ENCODE data around the gene NR4A2. TPM values are rescaled to one million over a fixed set of nuclear protein-coding genes. Genes with fewer than 3 reads are reported as not detected.

The NR4A2 gene
- total RNA-seq, result 10 to 100 TPM in 2 of 10 donors, 1 to 10 TPM in 8; 1.2 to 31.2 (median 5.3) TPM
- polyA plus RNA-seq, result 1 to 10 TPM; 1.1 to 6.3 TPM
- long read RNA-seq, donor 1, partial matches to known transcripts, result 1 of 7 reads
- long read RNA-seq, donor 1, other reads (novel, unspliced or antisense), result 6 of 7 reads
- long read RNA-seq, donor 2, partial matches to known transcripts, result 0 of 1 reads
- long read RNA-seq, donor 2, other reads (novel, unspliced or antisense), result 1 of 1 reads
- long read RNA-seq, donor 3, partial matches to known transcripts, result 1 of 10 reads
- long read RNA-seq, donor 3, other reads (novel, unspliced or antisense), result 8 of 10 reads

DNA sequence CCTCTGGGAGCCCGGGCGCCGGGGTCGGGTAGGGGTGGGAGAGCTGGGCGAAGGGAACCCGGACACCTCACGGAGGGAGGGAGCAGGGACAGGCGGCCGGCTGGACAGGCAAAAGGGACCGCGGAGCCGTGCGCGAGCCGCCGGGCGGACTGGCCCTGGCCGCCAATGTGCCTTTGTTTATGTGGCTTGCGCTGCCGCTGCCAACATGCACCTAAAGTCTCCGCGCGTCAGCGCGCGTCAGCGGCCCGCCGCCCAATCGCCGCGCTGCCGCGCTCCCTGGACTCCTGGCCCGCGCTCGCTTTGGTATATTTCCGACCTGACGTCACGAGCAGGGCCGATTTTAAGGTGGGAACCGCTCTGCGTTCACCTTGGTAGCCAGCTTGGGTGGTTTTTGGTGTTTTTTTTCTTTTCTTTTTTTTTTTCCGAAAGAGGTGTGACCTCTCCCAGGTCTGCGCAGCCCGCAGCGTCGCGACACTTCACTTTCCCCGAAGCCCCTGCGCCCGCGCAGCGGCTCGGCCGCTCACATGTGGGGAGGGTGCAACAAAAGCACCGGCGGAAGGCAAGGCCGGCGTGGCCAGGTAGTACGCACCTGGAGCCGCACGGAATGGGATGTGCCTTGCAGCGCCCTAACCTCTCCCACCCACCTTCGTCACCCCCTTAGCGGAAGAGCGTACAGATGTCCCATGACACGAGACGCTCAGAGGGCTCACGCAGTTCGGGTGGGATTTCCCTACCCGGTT, at the start of gene NR4A2:
NR4A2 (minus strand) TSS at position 188 of the 740 bp plus-strand sequence. CDS start 2,535 bp downstream, outside the sequence.
- Histone ChIP-seq H3K27me3 (peaks cover 0 to 37% (median 19%) of the 10 kb centered on the region in 7 donors), H3K36me3 (peaks cover 0 to 16% (median 0%) of the 10 kb centered on the region in 9 donors), H3K9me3 (no peaks in the 10 kb centered on the region), H3K4me1 (peaks cover 0 to 46% (median 13%) of the 10 kb centered on the region in 9 donors), H3K27ac (peak within 1 kb of the TSS; percentile 97 to 100 (median 99)), H3K4me3 (peak within 1 kb of the TSS; percentile 62 to 91 (median 80))
- intact Hi-C loops (cut with DNase I), result loop anchor here in 6 of 10 donors (2.0 to 10.0 kb wide), 6 partner anchors 68 to 255 kb away; partner anchors contain the start of gene GPD2 (in 1 of the 6)
- DNase-seq (peak; percentile 87 to 91), ATAC-seq (peak; percentile 65 to 85 (median 77))
- TF ChIP-seq, protein P1, sequence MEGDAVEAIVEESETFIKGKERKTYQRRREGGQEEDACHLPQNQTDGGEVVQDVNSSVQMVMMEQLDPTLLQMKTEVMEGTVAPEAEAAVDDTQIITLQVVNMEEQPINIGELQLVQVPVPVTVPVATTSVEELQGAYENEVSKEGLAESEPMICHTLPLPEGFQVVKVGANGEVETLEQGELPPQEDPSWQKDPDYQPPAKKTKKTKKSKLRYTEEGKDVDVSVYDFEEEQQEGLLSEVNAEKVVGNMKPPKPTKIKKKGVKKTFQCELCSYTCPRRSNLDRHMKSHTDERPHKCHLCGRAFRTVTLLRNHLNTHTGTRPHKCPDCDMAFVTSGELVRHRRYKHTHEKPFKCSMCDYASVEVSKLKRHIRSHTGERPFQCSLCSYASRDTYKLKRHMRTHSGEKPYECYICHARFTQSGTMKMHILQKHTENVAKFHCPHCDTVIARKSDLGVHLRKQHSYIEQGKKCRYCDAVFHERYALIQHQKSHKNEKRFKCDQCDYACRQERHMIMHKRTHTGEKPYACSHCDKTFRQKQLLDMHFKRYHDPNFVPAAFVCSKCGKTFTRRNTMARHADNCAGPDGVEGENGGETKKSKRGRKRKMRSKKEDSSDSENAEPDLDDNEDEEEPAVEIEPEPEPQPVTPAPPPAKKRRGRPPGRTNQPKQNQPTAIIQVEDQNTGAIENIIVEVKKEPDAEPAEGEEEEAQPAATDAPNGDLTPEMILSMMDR (IDR thresholded peaks at IDR 0.05), result no peak
- WGBS, 2 donors, result 0 to 1% methylated on average over 72 of the region's 72 CpGs

DNA sequence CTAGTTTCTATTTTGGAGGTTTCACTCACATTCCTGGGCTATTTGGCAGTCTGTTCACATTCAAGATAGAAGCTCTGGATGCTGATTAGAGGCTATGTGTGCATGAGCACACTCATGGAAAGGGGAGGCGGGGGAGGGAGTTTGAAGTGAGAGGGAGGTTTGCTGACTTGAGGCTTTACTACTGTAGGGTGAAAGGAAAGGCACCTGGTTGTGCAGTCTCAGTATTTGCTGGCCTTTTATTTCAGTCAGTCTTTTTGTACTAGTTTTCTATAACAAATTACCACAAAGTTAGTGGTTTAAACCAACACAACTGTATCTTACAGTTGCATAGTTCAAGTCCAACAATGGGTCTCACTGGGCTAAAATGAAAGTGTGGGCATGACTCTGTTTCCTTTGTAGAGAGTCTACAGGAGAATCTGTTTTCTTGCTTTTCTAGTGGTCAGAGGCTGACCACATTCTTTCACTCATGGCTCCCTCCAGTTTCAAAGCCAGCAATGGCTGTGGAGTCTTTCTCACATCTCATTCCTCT, 47.7 kb upstream of the NR4A2 start:
- Histone ChIP-seq H3K27me3 (peaks cover 0 to 12% (median 0%) of the 10 kb centered on the region in 7 donors), H3K4me3 (no peak overlapping the region), H3K9me3 (peaks cover 0 to 8% (median 0%) of the 10 kb centered on the region in 11 donors), H3K27ac (no peak overlapping the region), H3K4me1 (no peaks in the 10 kb centered on the region), H3K36me3 (no peaks in the 10 kb centered on the region)
- TF ChIP-seq, protein P1 (IDR thresholded peaks at IDR 0.05), result no peak
- WGBS, 2 donors, result 67 to 77% methylated on average over 1 of the region's 1 CpG
- no peak for DNase-seq
- intact Hi-C loops (cut with DNase I), result no loop called here
- ATAC-seq, result no peak

DNA sequence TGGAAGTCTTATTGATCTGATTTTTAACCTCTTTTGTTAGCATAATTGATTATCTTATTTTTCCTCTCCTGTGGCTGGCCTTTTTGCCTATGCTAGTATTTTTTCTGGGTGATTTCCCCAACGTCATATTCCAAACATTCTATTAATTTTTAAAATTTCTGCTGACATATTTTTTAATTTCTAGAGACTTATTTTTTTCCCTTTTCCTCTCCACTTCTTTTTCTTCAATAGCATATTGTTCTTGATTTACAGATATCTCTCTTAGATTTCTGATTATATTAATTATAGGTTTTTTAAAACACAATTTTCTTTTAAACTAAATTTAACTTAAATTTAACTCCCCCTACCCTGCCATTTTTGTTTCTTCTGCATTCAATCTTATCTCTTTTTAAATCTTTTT, 47.2 kb upstream of the NR4A2 start:
- H3K4me3 ChIP-seq, result no peak overlapping the region
- no peaks in the 10 kb centered on the region for H3K36me3 ChIP-seq
- TF ChIP-seq, protein P1 (IDR thresholded peaks at IDR 0.05), result no peak
- peaks cover 0 to 8% (median 0%) of the 10 kb centered on the region in 11 donors for H3K9me3 ChIP-seq
- 73 to 76% methylated on average over 1 of the region's 1 CpG for WGBS, 2 donors
- no peak for DNase-seq
- H3K27me3 ChIP-seq, result peaks cover 0 to 12% (median 0%) of the 10 kb centered on the region in 7 donors
- H3K4me1 ChIP-seq, result no peaks in the 10 kb centered on the region
- intact Hi-C loops (cut with DNase I), result no loop called here
- ATAC-seq, result no peak
- H3K27ac ChIP-seq, result no peak overlapping the region

GRCh38 chr2:156379071-156379470, 46.5 kb upstream of the NR4A2 start:
- no peak for DNase-seq
- no peaks in the 10 kb centered on the region for H3K4me1 ChIP-seq
- no peak for ATAC-seq
- no peak overlapping the region for H3K27ac ChIP-seq
- H3K4me3 ChIP-seq, result no peak overlapping the region
- no peaks in the 10 kb centered on the region for H3K36me3 ChIP-seq
- peaks cover 0 to 8% (median 0%) of the 10 kb centered on the region in 11 donors for H3K9me3 ChIP-seq
- TF ChIP-seq, protein P1 (IDR thresholded peaks at IDR 0.05), result no peak
- peaks cover 0 to 12% (median 0%) of the 10 kb centered on the region in 7 donors for H3K27me3 ChIP-seq
- intact Hi-C loops (cut with DNase I), result no loop called here
